HTR-8/SVneo (cell line): Measurements from ENCODE around the gene SEMA6A.

Experiments used
- DNase-seq: peaks from one replicate; pipeline ENCODE4 v3.0.0; 2011; ENCODE audit warnings: low spot score, mixed read lengths; ENCODE audit not compliant: insufficient read length
- FAIRE-seq: peaks from 2 replicates; lab custom pipeline; 2011; peaks lifted over from hg19 to GRCh38; lab: Jason Lieb, UNC

The SEMA6A gene

GRCh38 chr5:116574367-116575325 lies at the start of gene SEMA6A:
TSS of gene SEMA6A (minus strand) at chr5:116574823. CDS start at chr5:116504944, 69,879 bp downstream.
- DNase-seq = peak; percentile 53
- peak; percentile 23 for FAIRE-seq

- no peak for FAIRE-seq
- DNase-seq = no peak
These were observed 47.9 kb upstream of the SEMA6A start for GRCh38 chr5:116622375-116623050.

GRCh38 chr5:116621599-116621998 lies 47.0 kb upstream of the SEMA6A start:
- no peak for FAIRE-seq
- no peak for DNase-seq

- FAIRE-seq = no peak
These were observed 42.3 kb upstream of the SEMA6A start for GRCh38 chr5:116616876-116617275.

GRCh38 chr5:116614603-116614920 lies 39.9 kb upstream of the SEMA6A start:
- FAIRE-seq = no peak
- DNase-seq = no peak

More at GRCh38 chr5:116616876-116617275, 42.3 kb upstream of the SEMA6A start:
- no peak for DNase-seq

- no peak for DNase-seq
- FAIRE-seq = no peak
These were observed 38.8 kb upstream of the SEMA6A start for GRCh38 chr5:116613445-116613844.

GRCh38 chr5:116612431-116612830 lies 37.8 kb upstream of the SEMA6A start:
- no peak for DNase-seq

GRCh38 chr5:116605310-116606070 lies 30.9 kb upstream of the SEMA6A start:
- FAIRE-seq (no peak), DNase-seq (no peak)

More at GRCh38 chr5:116612431-116612830, 37.8 kb upstream of the SEMA6A start:
- FAIRE-seq = no peak

GRCh38 chr5:116604805-116605204 lies 30.2 kb upstream of the SEMA6A start:
- DNase-seq = no peak

GRCh38 chr5:116600876-116601275 lies 26.3 kb upstream of the SEMA6A start:
- DNase-seq (no peak), FAIRE-seq (no peak)

More at GRCh38 chr5:116604805-116605204, 30.2 kb upstream of the SEMA6A start:
- no peak for FAIRE-seq

GRCh38 chr5:116598911-116599310 lies 24.3 kb upstream of the SEMA6A start:
- DNase-seq (no peak), FAIRE-seq (no peak)

GRCh38 chr5:116595498-116595897 lies 20.9 kb upstream of the SEMA6A start:
- DNase-seq = no peak
- FAIRE-seq = no peak

- FAIRE-seq (no peak), DNase-seq (no peak)
These were observed 18.7 kb upstream of the SEMA6A start for GRCh38 chr5:116593340-116593739.

- FAIRE-seq (no peak), DNase-seq (no peak)
These were observed 10.6 kb upstream of the SEMA6A start for GRCh38 chr5:116585227-116585626.

- no peak for DNase-seq
- FAIRE-seq = no peak
These were observed 9.2 kb upstream of the SEMA6A start for GRCh38 chr5:116583862-116584222.

GRCh38 chr5:116583085-116583861 lies 8.7 kb upstream of the SEMA6A start:
- DNase-seq (no peak), FAIRE-seq (no peak)

GRCh38 chr5:116581910-116582309 lies 7.3 kb upstream of the SEMA6A start:
- FAIRE-seq (no peak), DNase-seq (no peak)

GRCh38 chr5:116579144-116579543 lies 4.5 kb upstream of the SEMA6A start:
- no peak for FAIRE-seq
- DNase-seq = no peak

- no peak for FAIRE-seq
- DNase-seq = no peak
These were observed 4.1 kb upstream of the SEMA6A start for GRCh38 chr5:116578676-116579075.
